Measurements from ENCODE around the gene DAP3.
"Not testable (repeated sequence)": the region's sequence is repeated elsewhere in the genome, so short reads cannot be mapped to it uniquely, and the experiment has no call there.

DAP3 gene

GRCh38 chr1:155713075-155713474, 24.2 kb downstream of the DAP3 start (continued):
- TF ChIP-seq SNAI2 (CRISPR knock-in tag; IDR thresholded peaks at IDR 0.05) (no peak), TCF4 (CRISPR knock-in tag; IDR thresholded peaks at IDR 0.05; ENCODE audit: borderline replicate concordance) (no peak), ZNF70 (CRISPR knock-in tag; IDR thresholded peaks at IDR 0.05) (no peak)
- TF ChIP-seq, protein P1, sequence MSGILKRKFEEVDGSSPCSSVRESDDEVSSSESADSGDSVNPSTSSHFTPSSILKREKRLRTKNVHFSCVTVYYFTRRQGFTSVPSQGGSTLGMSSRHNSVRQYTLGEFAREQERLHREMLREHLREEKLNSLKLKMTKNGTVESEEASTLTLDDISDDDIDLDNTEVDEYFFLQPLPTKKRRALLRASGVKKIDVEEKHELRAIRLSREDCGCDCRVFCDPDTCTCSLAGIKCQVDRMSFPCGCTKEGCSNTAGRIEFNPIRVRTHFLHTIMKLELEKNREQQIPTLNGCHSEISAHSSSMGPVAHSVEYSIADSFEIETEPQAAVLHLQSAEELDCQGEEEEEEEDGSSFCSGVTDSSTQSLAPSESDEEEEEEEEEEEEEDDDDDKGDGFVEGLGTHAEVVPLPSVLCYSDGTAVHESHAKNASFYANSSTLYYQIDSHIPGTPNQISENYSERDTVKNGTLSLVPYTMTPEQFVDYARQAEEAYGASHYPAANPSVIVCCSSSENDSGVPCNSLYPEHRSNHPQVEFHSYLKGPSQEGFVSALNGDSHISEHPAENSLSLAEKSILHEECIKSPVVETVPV (CRISPR knock-in tag; IDR thresholded peaks at IDR 0.05), result no peak

GRCh38 chr1:155715056-155715455, 26.2 kb downstream of the DAP3 start:
- ATAC-seq, result not testable (repeated sequence)

GRCh38 chr1:155715777-155716176, 26.9 kb downstream of the DAP3 start:
- no peak for ATAC-seq
- no peak for TF ChIP-seq ESRRG (CRISPR knock-in tag; IDR thresholded peaks at IDR 0.05)
- TF ChIP-seq CREB5 (CRISPR knock-in tag; IDR thresholded peaks at IDR 0.05; ENCODE audit: low read depth), result no peak
- TF ChIP-seq ZFP30 (CRISPR knock-in tag; IDR thresholded peaks at IDR 0.05), result no peak
- no peak for TF ChIP-seq CSDC2 (CRISPR knock-in tag; IDR thresholded peaks at IDR 0.05)
- no peak for TF ChIP-seq SNAI2 (CRISPR knock-in tag; IDR thresholded peaks at IDR 0.05)
- no peak for TF ChIP-seq POU6F1 (CRISPR knock-in tag; IDR thresholded peaks at IDR 0.05; ENCODE audit: borderline replicate concordance, low read depth)
- TF ChIP-seq PPARA (CRISPR knock-in tag; IDR thresholded peaks at IDR 0.05; ENCODE audit: borderline replicate concordance), result no peak
- TF ChIP-seq, protein P1 (CRISPR knock-in tag; IDR thresholded peaks at IDR 0.05), result no peak
- TF ChIP-seq ZNF70 (CRISPR knock-in tag; IDR thresholded peaks at IDR 0.05), result no peak
- no peak for TF ChIP-seq ZNF8 (CRISPR knock-in tag; IDR thresholded peaks at IDR 0.05)
- no peak for TF ChIP-seq ZFP3 (CRISPR knock-in tag; IDR thresholded peaks at IDR 0.05)
- TF ChIP-seq ISL1 (CRISPR knock-in tag; IDR thresholded peaks at IDR 0.05), result no peak
- TF ChIP-seq ZNF565 (CRISPR knock-in tag; conservative IDR thresholded peaks at IDR 0.05; ENCODE audit: low read depth), result no peak
- TF ChIP-seq GLIS3 (CRISPR knock-in tag; IDR thresholded peaks at IDR 0.05), result no peak
- TF ChIP-seq BACH2 (CRISPR knock-in tag; IDR thresholded peaks at IDR 0.05; ENCODE audit: borderline replicate concordance), result no peak
- no peak for TF ChIP-seq RARB (CRISPR knock-in tag; IDR thresholded peaks at IDR 0.05)
- TF ChIP-seq TSHZ2 (CRISPR knock-in tag; IDR thresholded peaks at IDR 0.05), result no peak
- TF ChIP-seq ARNTL (CRISPR knock-in tag; IDR thresholded peaks at IDR 0.05; ENCODE audit: borderline replicate concordance, low read depth), result no peak
- no peak for TF ChIP-seq ZC3H10 (CRISPR knock-in tag; IDR thresholded peaks at IDR 0.05)
- TF ChIP-seq TOX (CRISPR knock-in tag; IDR thresholded peaks at IDR 0.05; ENCODE audit: borderline replicate concordance), result no peak

DNA sequence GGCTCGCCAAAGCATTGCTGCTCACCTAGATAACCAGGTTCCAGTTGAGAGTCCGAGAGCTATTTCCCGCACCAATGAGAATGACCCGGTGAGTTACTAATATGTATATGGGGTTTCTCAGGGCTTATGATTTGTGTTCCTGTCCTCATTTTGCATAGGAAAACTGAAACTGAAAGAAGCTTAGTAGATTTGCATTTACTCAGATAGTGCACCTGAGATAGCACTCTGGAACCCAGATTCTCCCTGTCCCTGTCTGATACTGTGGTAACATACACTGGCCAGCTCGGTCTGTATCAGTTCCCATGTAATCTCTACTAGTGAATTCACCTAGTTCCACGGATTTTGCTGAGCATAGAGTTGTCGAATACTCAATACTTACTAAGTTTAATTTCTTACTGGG, 28.1 kb downstream of the DAP3 start:
- ATAC-seq, result no peak
- TF ChIP-seq ZFP30 (CRISPR knock-in tag; IDR thresholded peaks at IDR 0.05), result no peak
- TF ChIP-seq CREB5 (CRISPR knock-in tag; IDR thresholded peaks at IDR 0.05; ENCODE audit: low read depth), result no peak
- TF ChIP-seq ZFP3 (CRISPR knock-in tag; IDR thresholded peaks at IDR 0.05), result no peak
- no peak for TF ChIP-seq TSHZ2 (CRISPR knock-in tag; IDR thresholded peaks at IDR 0.05)
- TF ChIP-seq PPARA (CRISPR knock-in tag; IDR thresholded peaks at IDR 0.05; ENCODE audit: borderline replicate concordance), result no peak
- TF ChIP-seq ESRRG (CRISPR knock-in tag; IDR thresholded peaks at IDR 0.05), result no peak
- TF ChIP-seq SNAI2 (CRISPR knock-in tag; IDR thresholded peaks at IDR 0.05), result no peak
- no peak for TF ChIP-seq ZC3H10 (CRISPR knock-in tag; IDR thresholded peaks at IDR 0.05)
- no peak for TF ChIP-seq ZNF8 (CRISPR knock-in tag; IDR thresholded peaks at IDR 0.05)
- TF ChIP-seq ISL1 (CRISPR knock-in tag; IDR thresholded peaks at IDR 0.05), result no peak
- no peak for TF ChIP-seq OSR1 (CRISPR knock-in tag; IDR thresholded peaks at IDR 0.05)

GRCh38 chr1:155718524-155719115, 29.7 kb downstream of the DAP3 start:
- ATAC-seq, result not testable (repeated sequence)

All from SK-N-SH treated with all-trans-retinoic acid at 6 μM for 48 hours (cell line).